COLO829 (cell line): ENCODE results near the gene MTERF4.
"Not testable (repeated sequence)": the region's sequence is repeated elsewhere in the genome, so short reads cannot be mapped to it uniquely, and the experiment has no call there.

ENCODE experiments used
- DNase-seq: peaks from one replicate; pipeline ENCODE4 v3.0.0; 2012; ENCODE audit warnings: low spot score

Gene MTERF4

DNA sequence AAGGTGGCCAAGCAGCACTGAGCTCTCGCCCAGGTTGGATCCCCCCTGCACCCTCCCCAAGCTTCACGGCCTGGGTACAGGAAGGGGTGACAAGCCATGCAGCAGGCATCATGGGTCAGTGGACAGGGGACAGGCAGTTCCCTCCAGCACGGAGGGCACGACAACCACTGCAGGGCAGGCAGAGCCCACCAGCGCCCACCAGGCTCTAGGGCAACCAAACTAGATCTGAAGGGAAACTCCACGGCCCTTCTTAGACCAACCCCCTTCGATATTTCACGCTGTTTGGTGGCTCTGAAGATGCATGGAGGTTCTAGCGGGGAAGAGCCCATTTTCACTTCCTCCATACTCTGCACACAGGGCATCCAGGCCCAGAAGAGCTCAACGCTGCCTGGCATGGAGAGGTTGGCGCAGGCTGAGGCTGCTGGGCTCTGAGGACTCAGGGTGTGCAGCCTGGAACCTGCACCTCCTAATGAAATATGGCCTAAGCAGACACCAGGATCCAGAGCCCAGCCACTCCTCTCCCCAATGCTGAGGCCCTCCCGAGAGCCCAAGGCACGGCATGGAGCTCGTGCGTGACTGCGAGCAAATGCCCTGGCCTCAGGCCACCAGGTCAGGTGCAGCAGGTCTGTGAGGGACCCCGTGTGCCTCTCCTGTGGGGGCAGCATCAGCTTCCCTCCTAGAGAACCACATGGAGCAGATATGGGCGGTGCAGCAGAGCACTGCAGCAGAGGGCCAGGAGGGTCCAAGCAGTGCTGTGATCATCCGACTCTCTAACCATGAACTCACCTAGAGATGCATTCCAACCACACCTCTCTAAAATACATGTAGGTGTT lies 8.7 kb upstream of the MTERF4 start:
- DNase-seq: no peak

DNA sequence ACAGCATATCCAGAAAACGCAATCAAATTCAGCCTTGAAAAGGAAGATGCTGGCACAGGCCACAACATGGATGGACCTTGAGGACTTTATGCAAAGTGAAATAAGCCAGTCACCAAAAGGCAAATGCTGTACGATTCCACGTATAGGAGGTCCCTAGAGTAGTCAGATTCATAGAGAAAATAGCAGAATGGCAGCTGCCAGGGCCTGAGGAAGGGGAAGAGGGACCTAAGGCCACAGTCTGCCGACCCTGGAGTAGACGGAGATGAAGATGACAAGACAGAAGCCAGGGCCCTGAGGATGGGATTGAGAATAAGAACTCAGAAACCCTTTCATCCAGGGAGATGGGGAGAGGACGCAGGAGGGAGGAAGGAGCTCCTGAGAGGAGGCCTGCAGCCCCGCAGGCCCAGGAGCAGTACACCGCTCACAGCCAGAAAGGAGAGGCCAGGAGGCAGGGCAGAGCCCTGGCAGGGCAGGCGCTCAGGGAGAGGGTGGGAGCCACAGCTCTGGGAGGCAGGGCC lies 8.1 kb upstream of the MTERF4 start:
- DNase-seq: no peak

DNA sequence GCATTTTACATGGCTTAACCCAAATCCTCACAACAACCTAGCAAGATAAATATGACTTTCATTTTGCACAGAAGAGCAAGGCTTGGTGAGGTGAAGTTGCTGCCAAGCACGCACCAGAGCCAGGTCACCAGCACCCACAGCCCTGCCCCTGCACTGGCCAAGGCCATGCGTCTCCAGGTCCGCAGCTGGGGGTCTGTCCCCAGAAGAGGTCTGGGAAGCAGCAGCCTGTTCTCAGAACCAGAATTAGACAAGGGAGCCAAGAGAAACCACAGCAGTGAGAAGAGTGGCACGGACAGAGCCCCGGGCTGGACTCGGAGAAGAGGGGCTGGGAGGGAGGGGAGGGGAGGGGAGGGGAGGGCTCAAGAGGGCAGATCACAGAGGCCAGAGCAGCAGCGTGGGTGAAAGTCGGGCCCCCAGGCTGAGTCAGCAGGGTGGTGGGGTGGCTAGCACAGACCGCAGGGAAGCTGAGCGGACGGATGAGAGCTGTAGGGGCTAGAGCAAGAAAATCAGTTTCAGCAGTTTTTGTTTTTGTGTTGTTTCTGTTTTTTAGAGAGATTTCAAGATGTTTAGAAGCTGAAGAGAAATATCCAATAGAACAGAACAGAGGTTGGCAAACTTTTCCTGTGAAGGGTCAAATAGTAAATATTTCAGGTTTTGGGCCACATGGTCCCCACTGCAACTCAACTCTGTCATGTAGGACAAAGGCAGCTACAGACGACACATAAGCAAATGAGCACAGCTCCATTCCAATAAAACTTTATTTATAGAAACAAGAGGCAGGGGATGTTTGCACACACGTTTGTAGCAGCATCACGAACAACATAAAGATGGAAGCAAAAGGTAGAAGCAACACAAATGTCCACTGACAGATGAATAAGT lies 7.4 kb upstream of the MTERF4 start:
- DNase-seq: no peak

DNA sequence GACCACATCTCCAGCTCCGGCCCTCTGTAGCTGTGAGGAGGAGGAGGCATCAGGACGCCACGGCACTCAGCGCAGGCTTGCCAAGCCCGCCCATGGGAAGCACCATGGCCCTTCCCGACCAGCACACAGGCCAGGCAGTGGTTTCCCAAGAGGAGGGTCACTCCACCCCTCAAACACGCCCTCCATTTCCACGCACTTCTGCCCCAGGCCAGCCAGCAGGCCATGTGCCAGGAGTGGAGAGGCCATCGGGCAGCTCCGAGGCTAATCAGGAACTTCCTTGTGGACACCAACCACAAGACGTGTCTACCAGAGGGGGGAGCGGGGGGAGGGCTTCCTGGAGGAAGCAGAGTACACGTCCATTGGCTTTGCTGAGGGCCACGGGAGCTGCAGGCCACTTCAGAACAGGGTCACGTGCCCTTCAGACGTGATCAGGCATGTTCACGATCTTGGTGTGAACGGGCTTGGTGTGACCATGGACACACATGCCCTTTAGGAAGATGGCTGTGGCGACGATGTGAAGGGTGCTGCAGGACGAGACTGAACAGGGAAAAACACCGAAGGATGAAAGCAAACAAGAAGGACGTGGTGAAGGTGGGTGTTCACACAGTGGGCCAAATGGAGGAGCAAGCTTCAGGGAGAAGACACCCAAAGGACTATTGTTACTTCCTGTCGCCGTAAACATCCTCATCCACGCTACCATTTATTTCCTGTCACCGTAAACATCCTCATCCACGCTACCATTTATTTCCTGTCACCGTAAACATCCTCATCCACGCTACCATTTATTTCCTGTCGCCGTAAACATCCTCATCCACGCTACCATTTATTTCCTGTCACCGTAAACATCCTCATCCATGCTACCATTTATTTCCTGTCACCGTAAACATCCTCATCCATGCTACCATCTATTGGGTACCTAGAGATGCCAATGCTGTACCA lies 6.5 kb upstream of the MTERF4 start:
- no peak for DNase-seq

DNA sequence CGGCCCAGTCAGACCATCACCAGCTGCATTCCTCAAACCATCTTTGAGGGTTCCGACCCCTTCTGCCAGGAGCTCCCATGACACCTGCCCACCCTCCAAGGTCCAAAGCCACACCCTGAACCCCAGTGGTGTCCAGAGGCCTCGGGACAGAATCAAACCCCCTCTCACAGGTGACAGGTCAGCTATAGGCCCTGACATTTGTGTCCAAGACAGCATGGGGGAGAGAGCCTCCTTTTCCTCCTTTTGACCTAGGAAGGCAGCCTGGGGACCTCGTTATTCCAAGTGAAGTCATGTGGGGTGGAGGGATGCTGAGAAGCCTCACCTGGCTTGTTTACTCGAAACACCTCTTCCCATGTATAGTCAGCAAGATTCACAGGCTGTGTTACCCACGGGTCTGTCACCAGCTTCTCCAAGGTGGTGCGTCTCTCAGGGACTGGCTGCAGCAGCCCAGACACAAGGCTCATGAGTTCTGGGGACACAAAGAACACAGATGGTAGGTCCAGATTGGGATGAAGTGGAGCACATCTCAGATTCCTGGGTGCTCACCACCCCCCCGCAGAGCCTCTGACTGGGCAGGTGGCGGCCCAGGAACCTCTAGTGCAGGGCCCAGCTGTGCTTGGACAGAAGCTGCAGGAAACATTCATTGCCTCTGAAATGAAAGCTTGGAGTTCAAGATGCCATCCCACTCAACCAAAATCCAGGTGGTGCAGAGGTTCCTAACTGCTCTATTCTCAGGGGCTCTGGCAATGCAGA lies 5.1 kb upstream of the MTERF4 start:
- no peak for DNase-seq

DNA sequence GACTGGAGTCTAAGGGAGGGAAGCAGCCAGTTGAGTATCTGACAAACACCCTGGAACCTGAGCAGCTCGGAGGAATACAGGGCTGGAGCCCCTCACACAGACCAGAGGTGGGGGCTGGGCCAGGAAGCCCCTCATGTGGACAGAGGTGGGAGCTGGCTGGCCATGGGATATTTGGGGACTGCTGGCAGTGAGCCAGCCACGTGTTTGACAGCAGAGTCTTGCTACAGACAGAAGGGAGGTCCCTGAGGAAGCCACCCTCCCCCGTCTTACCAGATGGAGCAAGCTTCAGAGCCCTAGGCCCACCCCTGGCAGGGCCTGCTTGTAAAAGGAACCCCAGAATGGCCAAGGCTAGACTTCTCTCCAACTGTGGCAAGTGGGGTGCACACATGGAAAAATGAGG lies 3.6 kb upstream of the MTERF4 start:
- no peak for DNase-seq

DNA sequence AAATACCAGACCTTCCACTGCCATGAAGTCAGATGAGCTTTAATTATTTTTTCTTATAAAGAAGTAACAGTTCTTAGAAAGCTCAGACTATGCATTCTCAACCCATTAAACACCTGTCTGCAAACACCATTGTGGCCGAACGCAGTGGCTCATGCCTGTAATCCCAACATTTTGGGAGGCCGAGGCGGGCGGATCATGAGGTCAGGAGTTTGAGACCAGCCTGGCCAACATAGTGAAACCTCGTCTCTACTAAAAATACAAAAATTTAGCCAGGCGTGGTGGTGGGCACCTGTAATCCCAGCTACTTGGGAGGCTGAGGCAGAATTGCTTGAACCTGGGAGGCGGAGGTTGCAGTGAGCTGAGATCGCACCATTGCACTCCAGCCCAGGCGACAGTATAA lies 2.5 kb upstream of the MTERF4 start:
- DNase-seq: not testable (repeated sequence)

DNA sequence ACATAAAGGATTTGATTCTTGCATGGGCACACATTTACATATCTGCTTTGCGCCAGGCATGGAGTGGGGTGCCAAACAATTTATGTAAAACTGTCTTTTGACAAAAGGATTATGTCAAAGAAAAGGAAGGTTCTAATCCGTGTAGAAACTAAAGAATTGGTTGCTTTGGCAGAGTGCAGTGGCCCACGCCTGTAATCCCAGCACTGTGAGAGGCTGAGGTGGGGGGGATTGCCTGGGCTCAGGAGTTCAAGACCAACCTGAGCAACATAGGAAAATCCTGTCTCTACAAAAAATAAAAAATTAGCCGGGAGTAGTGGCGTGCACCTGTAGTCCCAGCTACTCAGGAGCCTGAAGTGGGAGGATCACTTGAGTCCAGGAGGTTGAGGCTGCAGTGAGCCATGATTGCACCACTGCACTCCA lies 1.1 kb upstream of the MTERF4 start:
- no peak for DNase-seq

DNA sequence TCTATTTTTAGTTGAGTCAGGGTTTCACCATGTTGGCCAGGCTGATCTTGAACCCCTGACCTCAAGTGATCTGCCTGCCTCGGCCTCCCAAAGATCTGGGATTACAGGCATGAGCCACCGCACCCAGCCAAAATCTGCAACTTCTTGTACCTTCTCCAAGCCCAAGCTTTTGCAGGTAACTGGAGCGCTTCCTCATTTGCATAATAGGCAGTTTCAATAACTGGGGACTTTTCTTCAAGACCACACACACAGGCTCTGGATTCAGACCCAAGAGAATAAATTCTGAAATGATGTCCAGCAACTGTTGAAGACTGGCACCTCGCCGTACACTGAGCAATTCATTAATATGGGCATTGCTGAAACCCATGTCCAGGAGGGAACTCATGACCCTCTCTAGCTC lies 2.8 kb downstream of the MTERF4 start:
- DNase-seq: no peak

DNA sequence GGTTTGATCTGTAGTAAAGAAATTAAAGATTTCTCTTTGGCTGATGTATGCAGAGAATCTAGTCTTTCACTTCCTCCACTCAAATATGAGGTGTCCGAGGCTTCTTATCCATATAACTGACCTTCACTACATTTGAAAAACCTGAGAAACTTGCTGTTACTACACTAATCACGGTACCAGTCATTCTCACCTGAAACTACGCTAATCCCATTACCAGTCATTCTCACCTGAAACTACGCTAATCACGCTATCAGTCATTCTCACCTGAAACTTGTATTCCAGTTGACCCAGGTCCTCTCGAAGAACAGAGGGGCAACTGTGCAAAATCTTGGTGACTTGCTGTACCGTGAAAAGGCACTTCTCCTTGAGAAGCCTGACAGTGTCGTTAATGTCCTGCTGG lies 5.1 kb downstream of the MTERF4 start:
- DNase-seq: no peak

DNA sequence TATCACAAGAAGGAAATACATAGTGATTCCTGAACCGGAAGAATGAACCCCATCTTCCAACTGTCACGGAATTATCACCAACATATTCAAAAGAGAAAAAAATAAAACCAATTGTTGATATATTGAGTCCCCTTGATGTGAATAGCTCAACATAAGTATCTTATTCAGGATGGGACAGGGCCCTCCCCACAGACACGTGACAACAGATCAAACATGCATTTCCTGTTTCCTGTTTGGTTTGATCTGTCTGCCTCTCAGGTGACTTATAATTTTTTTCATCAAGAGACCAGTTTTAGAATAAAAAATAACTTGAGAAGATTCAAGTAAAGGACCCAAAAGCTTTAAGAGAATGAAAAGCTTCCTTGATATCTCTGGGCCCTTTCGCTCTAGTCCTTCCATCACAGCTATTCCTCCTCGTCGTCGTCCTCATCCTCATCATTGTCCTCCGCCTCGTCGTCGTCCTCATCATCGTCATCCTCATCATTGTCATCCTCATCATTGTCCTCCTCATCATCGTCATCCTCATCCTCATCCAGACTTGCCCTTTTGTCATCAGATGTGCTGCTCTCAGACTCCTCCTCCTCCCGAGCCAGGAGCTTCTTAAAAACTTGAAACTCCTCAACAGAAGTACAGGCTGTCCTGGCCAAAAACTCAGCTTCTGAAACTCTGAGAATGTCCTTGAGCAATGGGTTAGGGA lies 6.3 kb downstream of the MTERF4 start:
- no peak for DNase-seq

DNA sequence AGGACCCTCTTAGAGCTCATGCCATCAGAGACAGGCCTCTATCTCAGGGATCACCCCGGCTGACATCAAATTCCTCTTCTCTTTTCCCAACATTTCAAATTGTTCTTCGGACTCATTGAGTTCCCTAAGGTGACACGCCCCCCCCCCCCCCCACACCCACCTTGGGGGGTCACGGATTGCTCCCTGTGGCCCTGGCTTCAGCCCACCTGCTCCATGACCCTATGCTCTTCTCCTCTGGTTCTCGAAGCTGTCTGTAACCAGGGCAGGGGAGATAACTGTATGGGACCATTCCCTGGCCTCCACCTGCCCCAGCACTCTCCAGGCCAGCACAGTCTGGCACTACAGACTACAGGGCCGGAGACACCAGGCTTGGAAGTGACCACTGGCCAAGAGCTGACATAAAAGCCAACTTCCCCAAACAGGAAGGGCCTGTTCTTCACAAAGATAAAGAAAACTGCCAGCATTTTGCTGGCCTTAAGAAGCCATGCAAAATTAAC lies 7.1 kb downstream of the MTERF4 start:
- no peak for DNase-seq

DNA sequence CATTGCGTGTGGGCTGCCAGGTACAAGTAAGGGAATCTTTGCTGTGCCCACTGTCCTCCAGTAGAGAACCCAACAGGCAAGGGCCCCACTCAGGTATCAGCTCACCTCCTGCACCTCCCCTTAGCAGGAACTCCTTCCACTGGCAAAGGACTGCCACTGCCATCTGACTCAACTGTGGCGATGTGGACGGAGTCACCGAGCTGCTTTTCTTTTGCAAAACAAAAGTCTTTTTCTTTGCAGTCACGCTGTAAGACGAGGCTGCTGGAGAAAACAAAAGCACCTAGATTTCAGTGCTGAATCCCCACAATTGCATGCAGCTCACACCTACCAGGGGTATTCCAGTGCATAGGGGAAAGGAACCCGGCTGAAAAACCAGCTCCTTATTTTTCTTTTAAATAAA lies 7.9 kb downstream of the MTERF4 start:
- DNase-seq: no peak

DNA sequence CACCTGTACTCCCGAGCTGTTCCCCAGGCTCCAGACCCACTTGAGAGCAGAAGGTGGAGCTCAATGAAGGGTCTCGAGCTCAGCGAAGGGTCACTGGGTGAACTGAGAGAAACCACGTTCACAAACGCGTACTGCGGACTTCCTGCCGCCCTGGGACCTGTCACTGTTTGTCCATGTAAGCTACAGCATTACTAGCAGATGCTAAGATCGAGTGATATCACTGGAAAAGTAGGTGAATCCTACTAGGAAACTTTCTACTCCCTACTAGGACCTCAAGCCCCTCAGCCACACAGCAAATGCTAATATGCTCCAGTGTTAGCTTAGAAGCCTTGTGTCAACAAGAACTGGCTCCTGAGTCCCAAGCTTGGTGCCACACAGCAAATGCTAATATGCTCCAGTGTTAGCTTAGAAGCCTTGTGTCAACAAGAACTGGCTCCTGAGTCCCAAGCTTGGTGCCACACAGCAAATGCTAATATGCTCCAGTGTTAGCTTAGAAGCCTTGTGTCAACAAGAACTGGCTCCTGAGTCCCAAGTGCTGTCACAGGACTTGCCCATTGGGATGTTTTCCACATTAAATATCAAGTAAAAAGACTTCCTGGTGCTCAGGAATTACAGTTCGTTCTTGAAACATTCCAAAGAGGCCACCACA lies 8.8 kb downstream of the MTERF4 start:
- DNase-seq: not testable (repeated sequence)

DNA sequence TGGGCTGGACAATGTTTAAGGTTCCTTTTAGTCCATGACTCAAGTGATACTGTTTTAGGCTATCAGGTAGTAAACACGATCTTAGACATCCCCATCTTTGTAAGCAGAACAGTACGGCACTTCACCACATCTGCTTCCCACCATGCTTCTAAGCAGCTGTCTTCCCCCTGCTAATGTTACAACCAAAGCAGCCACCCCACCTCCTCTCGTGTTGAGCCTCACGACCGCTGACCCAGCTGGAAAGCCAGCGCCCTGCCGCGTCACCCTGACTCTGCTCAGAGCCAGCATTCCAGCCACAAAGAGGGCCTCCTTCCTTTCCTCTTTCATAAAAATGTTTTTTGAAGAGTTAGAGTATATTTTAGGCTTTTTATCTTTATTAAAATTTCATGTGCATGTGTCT lies 9.4 kb downstream of the MTERF4 start:
- DNase-seq: no peak

DNA sequence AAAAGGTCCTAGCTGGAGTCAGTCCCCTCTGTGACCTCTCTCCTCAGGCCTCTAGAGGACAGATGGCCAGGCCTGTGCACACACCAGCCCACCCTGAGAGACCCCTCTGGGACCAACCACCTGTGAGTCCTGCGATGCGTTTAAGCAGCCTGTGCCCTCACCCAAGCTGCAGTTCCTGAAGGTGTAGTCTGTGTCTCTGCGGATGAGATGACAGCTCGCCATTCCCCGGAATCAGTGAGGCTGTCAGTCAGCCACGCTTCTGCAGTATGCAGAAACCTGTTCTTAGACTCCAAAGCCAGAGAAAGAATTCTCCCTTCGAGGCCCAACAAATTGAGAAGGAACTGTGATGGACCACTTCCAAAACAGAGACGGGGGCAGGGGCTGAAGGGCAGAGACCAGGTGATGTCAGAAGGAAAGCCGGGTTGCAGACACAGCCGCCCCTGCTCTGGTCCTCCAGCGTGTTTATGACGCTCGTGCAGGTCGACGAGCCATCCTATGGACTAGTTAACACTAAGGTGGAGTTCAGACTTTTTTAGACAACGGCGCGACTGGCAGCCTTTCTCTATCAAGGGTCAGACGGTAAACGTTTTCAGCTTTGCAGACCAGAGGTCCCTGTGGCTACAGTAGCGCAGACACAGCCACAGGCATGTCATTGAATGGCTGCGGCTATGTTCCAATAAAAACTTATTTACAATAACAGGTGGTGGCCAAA lies 10.2 kb downstream of the MTERF4 start:
- DNase-seq: no peak

DNA sequence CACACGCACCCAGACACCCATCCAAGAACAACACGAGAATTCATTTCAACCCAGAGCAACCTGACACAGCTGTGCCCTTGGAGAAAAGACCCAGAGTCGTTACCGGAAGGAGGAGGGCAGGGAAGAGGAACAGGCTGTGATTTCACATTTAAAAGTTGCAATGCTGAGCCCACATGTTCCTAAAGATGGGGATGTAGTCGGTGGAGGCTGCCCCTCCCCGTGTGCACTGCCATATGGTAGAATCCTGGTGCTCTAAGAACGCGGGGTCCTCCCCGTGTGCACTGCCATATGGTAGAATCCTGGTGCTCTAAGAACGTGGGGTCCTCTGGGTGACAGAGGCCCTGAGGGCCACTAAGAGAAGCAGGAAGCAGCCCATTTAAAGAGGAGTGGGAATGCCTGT lies 10.9 kb downstream of the MTERF4 start:
- no peak for DNase-seq

DNA sequence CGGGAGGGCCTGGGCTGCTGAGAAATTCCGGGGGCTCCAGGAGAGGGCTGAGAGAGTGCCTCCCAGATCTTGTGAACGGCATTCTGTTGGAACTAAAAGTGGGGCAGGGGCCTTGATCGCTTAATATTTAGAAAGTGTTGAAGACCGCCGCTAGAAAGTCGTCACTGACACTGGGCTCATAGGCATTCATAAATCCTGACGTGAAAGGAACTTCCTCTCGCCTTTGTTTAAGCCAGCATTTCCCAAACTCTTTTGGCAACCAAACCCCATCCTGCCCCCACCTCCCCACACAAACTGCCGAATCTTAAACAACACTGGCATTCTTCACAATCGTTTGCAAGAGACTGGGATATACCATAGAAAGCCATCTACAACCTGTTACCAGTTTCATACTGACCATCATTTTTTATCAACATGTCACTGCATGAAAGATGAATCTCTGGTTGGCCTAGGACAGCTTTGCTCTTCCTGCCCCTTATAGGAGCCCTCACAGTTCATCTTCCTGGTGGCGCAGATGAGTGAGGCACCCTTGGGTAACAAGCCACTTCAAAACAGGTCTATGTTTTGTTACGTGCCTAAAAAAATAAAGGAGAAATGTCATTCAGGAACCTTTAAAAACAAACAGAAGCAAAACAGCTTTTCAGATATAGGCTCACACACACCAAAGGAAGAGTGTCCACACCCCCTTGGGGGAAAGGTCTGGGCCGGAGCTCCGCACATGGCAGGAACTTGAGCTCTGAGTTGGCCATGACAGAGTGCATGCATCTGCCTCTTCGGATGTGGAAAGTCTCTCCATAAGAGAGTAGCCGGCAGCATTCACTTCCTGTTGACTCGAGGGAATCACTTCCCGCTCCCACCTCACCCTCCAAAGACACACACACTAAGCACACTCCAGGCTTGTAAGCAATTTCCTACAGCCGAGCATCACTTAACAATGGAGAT lies 13.0 kb downstream of the MTERF4 start:
- DNase-seq: no peak
